HG03097 (cell line): ENCODE data around the gene SLC5A12.
"Not testable (repeated sequence)": the region's sequence is repeated elsewhere in the genome, so short reads cannot be mapped to it uniquely, and the experiment has no call there.

Experiments used
- ATAC-seq: cut with Tn5 transposase; IDR thresholded peaks from one replicate; pipeline ENCODE4 v1.9.1; 2021; ENCODE audit not compliant: unreplicated experiment, low FRiP score

SLC5A12 gene

DNA sequence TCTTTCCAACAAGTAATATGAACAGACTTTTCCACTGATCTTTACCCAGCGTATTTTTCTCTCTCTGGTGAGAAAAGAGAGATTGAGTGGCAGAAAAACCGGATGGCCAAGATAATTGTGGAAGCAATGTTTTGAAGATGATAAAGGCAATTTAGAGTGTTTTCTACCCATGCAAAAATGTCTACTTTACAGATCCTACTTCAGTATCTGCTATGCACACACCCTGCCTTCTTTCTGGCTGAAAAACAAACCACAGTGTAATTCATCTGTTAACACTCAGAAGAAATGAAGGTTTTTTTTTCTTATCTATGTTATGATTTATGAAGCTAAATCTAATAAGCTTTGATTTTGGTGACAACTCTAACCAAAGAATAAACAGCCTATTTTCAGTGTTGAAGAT, 56.8 kb downstream of the SLC5A12 start:
- ATAC-seq = no peak

GRCh38 chr11:26662916-26663315, 58.9 kb downstream of the SLC5A12 start:
- no peak for ATAC-seq

DNA sequence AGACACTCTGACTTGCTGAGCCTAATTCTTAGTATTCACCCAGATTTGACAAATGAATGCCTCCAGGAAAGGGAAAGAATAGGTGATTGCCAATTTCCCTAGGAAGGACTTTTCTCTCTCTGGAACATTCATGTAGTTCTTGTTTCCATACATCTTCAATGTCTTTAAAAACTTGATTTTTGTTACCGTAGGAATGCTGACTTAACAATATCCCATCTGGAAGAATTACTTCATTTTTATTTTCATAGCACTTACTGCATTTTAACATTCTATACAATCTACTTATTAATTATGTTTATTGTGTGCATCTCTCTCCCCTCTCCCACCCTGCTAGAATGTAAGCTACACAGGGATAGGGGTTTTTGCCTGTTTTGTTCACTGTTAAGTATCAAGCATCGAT, 66.6 kb downstream of the SLC5A12 start:
- ATAC-seq = no peak

- ATAC-seq = no peak
Observed at GRCh38 chr11:26651916-26652315, 69.9 kb downstream of the SLC5A12 start.

GRCh38 chr11:26649884-26650283, 72.0 kb downstream of the SLC5A12 start:
- ATAC-seq = peak; percentile 81

DNA sequence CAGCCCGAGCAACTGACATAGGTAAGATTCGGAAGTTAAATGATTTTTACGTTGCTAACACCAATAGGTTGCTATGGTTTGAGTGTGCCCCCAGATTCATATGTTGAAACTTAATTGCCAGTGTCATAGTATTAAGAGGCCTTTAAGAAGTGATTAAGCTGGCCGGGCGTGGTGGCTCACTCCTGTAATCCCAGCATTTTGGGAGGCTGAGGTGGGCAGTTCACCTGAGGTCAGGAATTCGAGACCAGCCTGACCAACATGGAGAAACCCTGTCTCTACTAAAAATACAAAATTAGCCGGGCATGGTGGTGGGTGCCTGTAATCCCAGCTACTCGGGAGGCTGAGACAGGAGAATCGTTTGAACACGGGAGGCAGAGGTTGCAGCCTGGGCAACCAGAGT, 78.5 kb downstream of the SLC5A12 start:
- not testable (repeated sequence) for ATAC-seq

- no peak for ATAC-seq
Observed at GRCh38 chr11:26632691-26633159, 89.1 kb downstream of the SLC5A12 start.

- ATAC-seq = no peak
Observed at GRCh38 chr11:26626346-26626745, 95.5 kb downstream of the SLC5A12 start.

DNA sequence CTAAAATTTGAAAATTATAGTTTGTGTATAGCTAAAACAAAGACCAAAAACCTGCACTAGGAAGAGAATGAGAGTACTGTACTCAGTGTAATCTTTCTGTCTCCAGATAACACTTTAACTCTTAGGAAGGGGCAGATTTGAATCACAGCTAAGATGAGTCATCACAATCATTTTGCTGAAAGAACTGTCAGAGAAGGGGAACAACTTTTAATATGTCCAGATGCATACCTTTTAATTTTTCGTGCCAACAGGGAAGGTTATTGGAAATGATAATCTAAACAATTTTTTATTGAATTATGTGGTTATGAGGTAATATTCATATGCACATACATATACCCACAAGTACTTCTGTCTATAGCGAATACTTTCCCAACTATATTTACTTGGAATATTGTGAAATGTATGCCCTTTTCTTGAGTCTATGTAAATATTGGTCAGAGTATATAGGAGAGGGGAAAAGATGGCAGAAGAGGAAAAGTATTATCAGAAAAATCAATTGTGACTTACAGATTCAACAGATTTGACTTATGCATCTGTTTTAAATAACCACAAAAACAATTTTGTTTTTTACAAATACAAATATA, 98.7 kb downstream of the SLC5A12 start:
- ATAC-seq = no peak

DNA sequence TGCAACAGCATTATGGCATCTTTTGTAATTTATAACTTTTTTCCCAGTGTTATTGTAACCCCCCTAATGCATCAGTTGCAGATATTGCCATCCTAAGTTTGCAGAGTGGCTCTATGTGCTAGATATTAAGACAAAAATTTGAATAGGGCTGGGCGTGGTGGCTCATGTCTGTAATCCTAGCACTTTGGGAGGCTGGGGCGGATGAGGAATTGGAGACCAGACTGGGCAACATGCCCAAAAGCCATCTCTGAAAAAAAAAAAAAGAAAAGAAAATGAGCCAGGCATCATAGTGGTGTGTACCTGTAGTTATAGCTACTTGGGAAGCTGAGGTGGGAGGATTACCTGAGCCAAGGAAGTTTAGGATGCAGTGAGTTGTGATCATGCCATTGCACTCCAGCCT, 99.7 kb downstream of the SLC5A12 start:
- no peak for ATAC-seq

GRCh38 chr11:26621132-26621531, 100.7 kb downstream of the SLC5A12 start:
- no peak for ATAC-seq

GRCh38 chr11:26620282-26621045, 101.4 kb downstream of the SLC5A12 start:
- no peak for ATAC-seq

DNA sequence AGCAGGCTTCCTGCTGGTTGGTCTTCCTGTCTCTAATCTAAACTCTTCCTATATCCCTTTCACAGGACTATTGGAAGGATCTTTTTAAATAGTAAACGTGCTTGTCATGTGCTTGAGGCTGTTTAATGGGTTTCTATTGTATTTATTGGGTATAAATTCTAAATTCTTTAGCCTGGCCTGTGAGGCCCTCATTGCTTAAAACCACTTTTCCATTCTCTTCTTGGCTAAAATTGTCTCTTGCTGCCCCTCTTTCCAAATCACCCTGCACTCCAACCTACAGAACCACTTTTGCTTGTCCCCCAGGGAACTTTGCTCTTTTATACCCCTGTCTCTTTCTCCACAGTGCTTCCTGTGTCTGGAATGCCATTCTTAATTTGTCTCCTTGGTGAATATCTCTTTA, 103.4 kb downstream of the SLC5A12 start:
- ATAC-seq = no peak
